HFF-Myc (cell line): Measurements from ENCODE around the gene LRCH1.

Experiments used
- DNase-seq: peaks from one replicate; pipeline ENCODE4 v3.0.0-alpha.2; 2011; ENCODE audit warnings: low read depth; ENCODE audit errors: extremely low read depth
- H3K4me3 ChIP-seq: replicated peaks from 2 replicates; pipeline ENCODE4 v1.5.1; 2011; ENCODE audit warnings: low read depth, mild to moderate bottlenecking, control low read depth, low read length
- CTCF ChIP-seq: IDR thresholded peaks from 2 replicates; pipeline ENCODE4 v1.5.1; 2012; ENCODE audit warnings: mild to moderate bottlenecking, low read depth, low read length, control low read depth; ENCODE audit errors: missing control alignments

Gene LRCH1

GRCh38 chr13:46595136-46595884 is 42.3 kb downstream of the LRCH1 start:
- H3K4me3 ChIP-seq: no peak overlapping the region
- TF ChIP-seq CTCF: no peak
- DNase-seq: peak; percentile 74

- H3K4me3 ChIP-seq: no peak overlapping the region
These were observed 42.9 kb downstream of the LRCH1 start for GRCh38 chr13:46595885-46596275.

GRCh38 chr13:46596466-46596865 is 43.5 kb downstream of the LRCH1 start:
- no peak for DNase-seq

More at GRCh38 chr13:46595885-46596275, 42.9 kb downstream of the LRCH1 start:
- DNase-seq: no peak
- TF ChIP-seq CTCF: no peak

GRCh38 chr13:46598140-46598819 is 45.3 kb downstream of the LRCH1 start:
- no peak for DNase-seq
- no peak for TF ChIP-seq CTCF
- H3K4me3 ChIP-seq: no peak overlapping the region

More at GRCh38 chr13:46596466-46596865, 43.5 kb downstream of the LRCH1 start:
- no peak for TF ChIP-seq CTCF
- no peak overlapping the region for H3K4me3 ChIP-seq

- DNase-seq: no peak
- no peak for TF ChIP-seq CTCF
- no peak overlapping the region for H3K4me3 ChIP-seq
These were observed 45.8 kb downstream of the LRCH1 start for GRCh38 chr13:46598820-46599180.

GRCh38 chr13:46600943-46601311 is 48.0 kb downstream of the LRCH1 start:
- no peak for TF ChIP-seq CTCF
- DNase-seq: no peak
- H3K4me3 ChIP-seq: no peak overlapping the region

- no peak for DNase-seq
- TF ChIP-seq CTCF: no peak
- no peak overlapping the region for H3K4me3 ChIP-seq
These were observed 49.6 kb downstream of the LRCH1 start for GRCh38 chr13:46602531-46602930.
